GM12878 (cell line): Measurements from ENCODE around the gene ASCC3. TPM values are rescaled to one million over a fixed set of nuclear protein-coding genes. Genes with fewer than 3 reads are reported as not detected.

ENCODE experiments used
- ATAC-seq: fragments of 200-7000 bp; cut with Tn5 transposase; 3 replicates; pipeline ENCODE4 v1.9.1; 2020; ENCODE audit warnings: mild to moderate bottlenecking, moderate library complexity
- BruUV-seq: library from RNA; stranded (reverse); fragments of 400-500 nt; replicated peaks from 2 replicates; lab custom pipeline; 2021; lab: Mats Ljungman, UMichigan
- CTCF ChIA-PET: fragments of 300-600 bp; sonication (Branson Sonifier 250); formaldehyde crosslinking; extraction: SDS; loops from one replicate; lab custom pipeline; 2021; ENCODE audit warnings: inconsistent platforms; lab: Yijun Ruan, JAX
- POLR2A ChIA-PET: fragments of 350-600 bp; formaldehyde crosslinking; extraction: SDS; loops from one replicate; lab custom pipeline; 2021; ENCODE audit warnings: inconsistent platforms; lab: Charles Lee
- RAD21 ChIA-PET: fragments of 300-600 bp; sonication (Branson Sonifier 250); formaldehyde crosslinking; loops from one replicate; lab custom pipeline; 2023; ENCODE audit warnings: antibody characterized with exemption; ENCODE audit not compliant: unreplicated experiment; lab: Charles Lee
- SMC1A ChIA-PET: fragments of 300-600 bp; sonication (Branson Sonifier 250); formaldehyde crosslinking; loops from one replicate; lab custom pipeline; 2023; ENCODE audit not compliant: unreplicated experiment, uncharacterized antibody; lab: Charles Lee
- DNase-seq: peaks from one replicate; pipeline ENCODE4 v3.0.0-alpha.2; 2011; ENCODE audit warnings: low read depth, low spot score
- FAIRE-seq: peaks from 3 replicates; lab custom pipeline; 2011; peaks lifted over from hg19 to GRCh38; lab: Jason Lieb, UNC
- H2AFZ ChIP-seq: 2 replicates; pipeline ENCODE4 v1.6.0; 2011; ENCODE audit warnings: low read depth, low read length, control low read depth; ENCODE audit not compliant: control insufficient read depth
- H3K27ac ChIP-seq: 2 replicates; pipeline ENCODE4 v1.5.1; 2011; ENCODE audit warnings: control low read depth; ENCODE audit not compliant: control insufficient read depth, insufficient read depth
- H3K27me3 ChIP-seq, 2 experiments: replicated peaks in 1 of 2; 2 replicates each; pipeline versions ENCODE4 v1.6.0 to v1.6.1; 2011; ENCODE audit warnings: low read length in 1 of 2; ENCODE audit not compliant: control insufficient read depth in 2 of 2, insufficient read depth in 2 of 2
- H3K36me3 ChIP-seq, 2 experiments: 2 replicates each; pipeline ENCODE4 v1.5.1; 2011; ENCODE audit warnings: low read length in 1 of 2; ENCODE audit not compliant: control insufficient read depth in 2 of 2, insufficient read depth in 2 of 2
- H3K4me1 ChIP-seq: 2 replicates; pipeline ENCODE4 v1.6.1; 2011; ENCODE audit warnings: mild to moderate bottlenecking, low read length, moderate library complexity, mixed read lengths; ENCODE audit not compliant: control insufficient read depth, insufficient read depth
- H3K4me2 ChIP-seq: 2 replicates; pipeline ENCODE4 v1.6.0; 2011; ENCODE audit warnings: control low read depth; ENCODE audit not compliant: control insufficient read depth, insufficient read depth
- H3K4me3 ChIP-seq: fragments of 200-600 bp; sonication (generic); 2 replicates; pipeline ENCODE4 v1.5.1; 2016
- H3K79me2 ChIP-seq: 2 replicates; pipeline ENCODE4 v1.6.0; 2011; ENCODE audit warnings: low read length; ENCODE audit not compliant: control insufficient read depth, insufficient read depth
- H3K9ac ChIP-seq: 2 replicates; pipeline ENCODE4 v1.8.0; 2011; ENCODE audit warnings: low read length, control low read depth, mixed read lengths; ENCODE audit not compliant: control insufficient read depth, insufficient read depth
- H3K9me3 ChIP-seq: replicated peaks from 3 replicates; pipeline ENCODE4 v1.5.1; 2011; ENCODE audit warnings: mild to moderate bottlenecking, low read length; ENCODE audit not compliant: control insufficient read depth, insufficient read depth
- H4K20me1 ChIP-seq: 2 replicates; pipeline ENCODE4 v1.6.0; 2011; ENCODE audit not compliant: control insufficient read depth, insufficient read depth
- CBX3 ChIP-seq: fragments of 200-600 bp; sonication (generic); IDR thresholded peaks from 2 replicates; pipeline ENCODE4 v1.6.1; 2016; ENCODE audit warnings: low read depth, borderline replicate concordance
- CEBPB ChIP-seq, 2 experiments: fragments of 150-350 bp in 1 of 2; IDR thresholded peaks; 2 replicates each; pipeline ENCODE4 v1.6.1; 2012 to 2014; ENCODE audit warnings: low read depth in 2 of 2, low read length in 2 of 2, borderline replicate concordance in 1 of 2, inconsistent platforms in 1 of 2
- IRF5 ChIP-seq: fragments of 450-650 bp; IDR thresholded peaks from 2 replicates; pipeline ENCODE4 v1.6.1; 2017; ENCODE audit warnings: borderline replicate concordance
- KLF5 ChIP-seq: fragments of 450-650 bp; IDR thresholded peaks from 2 replicates; pipeline ENCODE4 v1.6.1; 2014; ENCODE audit warnings: mild to moderate bottlenecking; ENCODE audit not compliant: partially characterized antibody
- NFXL1 ChIP-seq: fragments of 450-650 bp; IDR thresholded peaks from 2 replicates; pipeline ENCODE4 v1.6.1; 2017; ENCODE audit warnings: antibody characterized with exemption, mild to moderate bottlenecking, borderline replicate concordance
- NFYB ChIP-seq: IDR thresholded peaks from 2 replicates; pipeline ENCODE4 v1.6.1; 2011; ENCODE audit warnings: low read depth, mild to moderate bottlenecking, low read length, improper control_type of control experiment, moderate library complexity; ENCODE audit not compliant: insufficient read depth
- NKRF ChIP-seq: fragments of 450-650 bp; conservative IDR thresholded peaks from 2 replicates; pipeline ENCODE4 v1.6.1; 2017; ENCODE audit warnings: mild to moderate bottlenecking, moderate library complexity
- POLR2AphosphoS2 ChIP-seq: IDR thresholded peaks from 2 replicates; pipeline ENCODE4 v1.6.1; 2011; ENCODE audit warnings: low read depth, mild to moderate bottlenecking, low read length, improper control_type of control experiment, moderate library complexity
- RAD21 ChIP-seq: IDR thresholded peaks from 2 replicates; pipeline ENCODE4 v1.6.1; 2011; ENCODE audit warnings: mild to moderate bottlenecking, low read depth, low read length, moderate library complexity; ENCODE audit not compliant: insufficient read depth
- RELA ChIP-seq: fragments of 450-650 bp; IDR thresholded peaks from 2 replicates; pipeline ENCODE4 v1.8.0; 2014; ENCODE audit warnings: borderline replicate concordance; ENCODE audit not compliant: partially characterized antibody
- REST ChIP-seq: IDR thresholded peaks from 2 replicates; pipeline ENCODE4 v1.6.1; 2012; ENCODE audit warnings: mild to moderate bottlenecking, low read depth, low read length
- RFX5 ChIP-seq: IDR thresholded peaks from 2 replicates; pipeline ENCODE4 v1.6.1; 2011; ENCODE audit warnings: low read depth, low read length, improper control_type of control experiment
- SMAD1 ChIP-seq: fragments of 450-650 bp; IDR thresholded peaks from 2 replicates; pipeline ENCODE4 v1.6.1; 2018; ENCODE audit warnings: mild to moderate bottlenecking, low read depth; ENCODE audit not compliant: partially characterized antibody
- SREBF1 ChIP-seq: IDR thresholded peaks from 2 replicates; pipeline ENCODE4 v1.6.1; 2012; ENCODE audit warnings: mild to moderate bottlenecking, low read length
- TAF1 ChIP-seq: IDR thresholded peaks from 2 replicates; pipeline ENCODE4 v1.6.1; 2011; ENCODE audit warnings: mild to moderate bottlenecking, low read depth, low read length, borderline replicate concordance
- WGBS: methylation state at CpG from one replicate; pipeline ENCODE4 v1.1.6; 2016; ENCODE audit warnings: low lambda C conversion rate; ENCODE audit not compliant: insufficient replicate concordance, insufficient coverage; ENCODE audit errors: missing lambda C conversion rate; 5-methylcytosine and 5-hydroxymethylcytosine counted together
- in situ Hi-C: fragments of 300-500 bp; cut with MboI; formaldehyde crosslinking; loops from 9 replicates; pipeline ENCODE4 v1.14.3; 2018; ENCODE audit warnings: mixed read lengths
- intact Hi-C: fragments of 100-400 bp; cut with micrococcal nuclease; formaldehyde crosslinking; loops from one replicate; pipeline ENCODE4 v1.14.2; 2022; ENCODE audit not compliant: unreplicated experiment
- polyA plus RNA-seq, 11 experiments: library from polyadenylated mRNA; depleted of rRNA in 4 of 11; unstranded in 6 of 11; stranded (reverse) in 5 of 11; fragments of >200 nt; fragmentation: Nextera tagmentation in 4 of 11; fragmentation: Illumina TruSeq in 1 of 11; extraction: Ambion mirVana in 4 of 11; extraction: Trizol in 1 of 11; gene quantifications; 1 replicate in 1 of 11; 2 replicates in 10 of 11; pipeline versions ENCODE4 v1.2.1 to v1.2.3, GENCODE V29; 2011 to 2016; ENCODE audit warnings: inconsistent platforms in 2 of 11, missing spikeins in 2 of 11, low read depth in 1 of 11
- total RNA-seq, 4 experiments: library from RNA; depleted of rRNA in 3 of 4; stranded (reverse); fragments of >200 nt in 3 of 4; fragmentation: Illumina TruSeq in 1 of 4; extraction: Trizol in 1 of 4; gene quantifications; 2 replicates each; pipeline versions ENCODE4 v1.2.1 to v1.2.3, GENCODE V29; 2013 to 2021

The ASCC3 gene
- total and polyA plus RNA-seq, 10 of the 15 experiments (the other 5 are each of a cell fraction or from before 2014, with no cell fraction given): 19.9 to 76.2 (median 55.9) TPM

GRCh38 chr6:100763617-100764241, 117.4 kb downstream of the ASCC3 start (continued):
- no peak for TF ChIP-seq CEBPB (IDR thresholded peaks at IDR 0.05; ENCODE audit: borderline replicate concordance in 1 of 2, low read depth in 2 of 2, low read length in 2 of 2)
- TF ChIP-seq, all 136 proteins: peak for 0

- no peak overlapping the region for H2AFZ ChIP-seq
- no peaks in the 10 kb centered on the region for H4K20me1 ChIP-seq
- DNase-seq: no peak
- FAIRE-seq: no peak
- ChIA-PET CTCF (interaction anchor here (0.8 kb wide), 1 partner anchor 12 kb away, joined by 4 read pairs; no protein-coding TSS in a partner anchor), RAD21 (no interaction called here), POLR2A (no interaction called here), SMC1A (no interaction called here)
- intact Hi-C loops (no loop called here), in situ Hi-C loops (no loop called here)
- H3K27ac ChIP-seq: no peak overlapping the region
- no peaks in the 10 kb centered on the region for H3K4me1 ChIP-seq
- H3K79me2 ChIP-seq: no peaks in the 10 kb centered on the region
- no TSS peak for BruUV-seq
- H3K27me3 ChIP-seq: no peaks in the 10 kb centered on the region
- ATAC-seq: no peak
- peaks cover 6% of the 10 kb centered on the region; the same call in 2 of the 3 replicates for H3K9me3 ChIP-seq
- 89% methylated on average over 2 of the region's 2 CpGs for WGBS
- no peak overlapping the region for H3K4me2 ChIP-seq
- TF ChIP-seq IRF5: no peak
- TF ChIP-seq RFX5: no peak
- no peak for TF ChIP-seq TAF1
- no peak for TF ChIP-seq RELA
- TF ChIP-seq SMAD1: no peak
- TF ChIP-seq RAD21: no peak
- no peak for TF ChIP-seq NFXL1
- TF ChIP-seq CBX3: no peak
- TF ChIP-seq KLF5: no peak
- no peak for TF ChIP-seq SREBF1
- TF ChIP-seq NKRF: no peak
- no peak for TF ChIP-seq NFYB
- no peak for TF ChIP-seq REST
- no peak for TF ChIP-seq POLR2AphosphoS2
- H3K9ac ChIP-seq: no peak overlapping the region
- H3K4me3 ChIP-seq: no peak overlapping the region
- H3K36me3 ChIP-seq: peaks cover 2 to 21% of the 10 kb centered on the region in 2 experiments
Observed at GRCh38 chr6:100761841-100762240, 119.3 kb downstream of the ASCC3 start.
